ENCODE results near the gene LSS.

DNA sequence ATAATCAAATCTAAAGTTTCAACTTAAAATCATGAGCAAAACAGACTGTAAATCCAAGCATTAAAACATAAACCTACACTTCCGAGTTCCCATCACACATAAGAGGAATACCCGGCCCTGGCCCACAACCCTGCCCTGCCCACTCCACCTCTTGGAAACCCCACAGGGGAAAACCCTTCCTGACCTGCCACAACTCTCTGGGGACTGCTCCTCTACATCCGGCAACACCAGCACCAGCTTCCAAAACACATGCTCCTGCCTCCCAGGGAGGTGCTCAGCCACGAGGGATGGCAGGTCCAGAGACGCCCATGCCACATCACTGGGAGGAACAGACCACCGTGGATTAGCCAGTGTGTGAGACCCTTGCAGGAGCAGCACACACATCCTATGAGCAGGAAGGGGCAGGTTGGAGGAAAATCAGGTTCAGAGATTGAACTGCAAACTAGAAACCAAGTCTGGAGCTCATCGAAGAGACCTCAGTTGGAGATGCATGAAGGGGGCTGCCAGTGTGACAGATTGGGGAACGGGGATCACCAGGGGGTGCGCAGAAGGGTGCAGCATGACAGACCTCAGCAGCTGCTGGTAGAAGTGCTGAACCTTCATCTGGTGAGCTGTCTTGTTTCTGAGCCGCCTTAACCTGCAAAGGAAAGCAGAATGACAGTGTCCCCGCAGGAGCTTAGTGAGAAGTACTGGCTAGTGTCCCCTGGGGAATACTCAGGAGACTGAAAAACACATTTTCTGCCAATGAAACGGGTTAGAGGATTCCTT lies 25.8 kb upstream of the LSS start:
- TF ChIP-seq, protein P1, sequence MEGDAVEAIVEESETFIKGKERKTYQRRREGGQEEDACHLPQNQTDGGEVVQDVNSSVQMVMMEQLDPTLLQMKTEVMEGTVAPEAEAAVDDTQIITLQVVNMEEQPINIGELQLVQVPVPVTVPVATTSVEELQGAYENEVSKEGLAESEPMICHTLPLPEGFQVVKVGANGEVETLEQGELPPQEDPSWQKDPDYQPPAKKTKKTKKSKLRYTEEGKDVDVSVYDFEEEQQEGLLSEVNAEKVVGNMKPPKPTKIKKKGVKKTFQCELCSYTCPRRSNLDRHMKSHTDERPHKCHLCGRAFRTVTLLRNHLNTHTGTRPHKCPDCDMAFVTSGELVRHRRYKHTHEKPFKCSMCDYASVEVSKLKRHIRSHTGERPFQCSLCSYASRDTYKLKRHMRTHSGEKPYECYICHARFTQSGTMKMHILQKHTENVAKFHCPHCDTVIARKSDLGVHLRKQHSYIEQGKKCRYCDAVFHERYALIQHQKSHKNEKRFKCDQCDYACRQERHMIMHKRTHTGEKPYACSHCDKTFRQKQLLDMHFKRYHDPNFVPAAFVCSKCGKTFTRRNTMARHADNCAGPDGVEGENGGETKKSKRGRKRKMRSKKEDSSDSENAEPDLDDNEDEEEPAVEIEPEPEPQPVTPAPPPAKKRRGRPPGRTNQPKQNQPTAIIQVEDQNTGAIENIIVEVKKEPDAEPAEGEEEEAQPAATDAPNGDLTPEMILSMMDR (optimal IDR thresholded peaks at IDR 0.05 in 1 of 3, IDR thresholded peaks at IDR 0.05 in 1 of 3, conservative IDR thresholded peaks at IDR 0.05 in 1 of 3; ENCODE audit: extremely low read depth in 1 of 3, insufficient read depth in 2 of 3, low read length in 3 of 3), result no peak
- no peak for TF ChIP-seq EZH2 (IDR thresholded peaks at IDR 0.05; ENCODE audit: low read length)
